SK-N-SH treated with all-trans-retinoic acid at 6 μM for 48 hours (cell line): ENCODE measurements around the gene VSNL1.

Experiments used
- ATAC-seq: fragments of 200-7000 bp; cut with Tn5 transposase; 3 replicates; pipeline ENCODE4 v1.9.1; 2020; ENCODE audit warnings: mild to moderate bottlenecking, moderate library complexity
- ARNTL ChIP-seq: fragments of 450-650 bp; formaldehyde crosslinking; IDR thresholded peaks from 2 replicates; pipeline ENCODE4 v1.5.0; 2020; ENCODE audit warnings: low read depth, mild to moderate bottlenecking, moderate library complexity, borderline replicate concordance
- BACH2 ChIP-seq: fragments of 250-450 bp; sonication (Bioruptor Pico); IDR thresholded peaks from 2 replicates; pipeline ENCODE4 v1.9.0; 2021; ENCODE audit warnings: mild to moderate bottlenecking, borderline replicate concordance
- CREB5 ChIP-seq: fragments of 250-450 bp; sonication (Bioruptor Pico); IDR thresholded peaks from 2 replicates; pipeline ENCODE4 v1.5.1; 2020; ENCODE audit warnings: low read depth, mild to moderate bottlenecking, moderate library complexity
- CSDC2 ChIP-seq: fragments of 250-450 bp; sonication (Bioruptor Pico); IDR thresholded peaks from 2 replicates; pipeline ENCODE4 v1.5.0; 2020; ENCODE audit warnings: mild to moderate bottlenecking, moderate library complexity
- CSRNP3 ChIP-seq: fragments of 250-450 bp; sonication (Bioruptor Pico); IDR thresholded peaks from 2 replicates; pipeline ENCODE4 v1.5.1; 2021; ENCODE audit warnings: mild to moderate bottlenecking, moderate library complexity
- ESRRG ChIP-seq: fragments of 250-450 bp; sonication (Bioruptor Pico); IDR thresholded peaks from 2 replicates; pipeline ENCODE4 v1.6.1; 2021; ENCODE audit warnings: mild to moderate bottlenecking
- GLIS3 ChIP-seq: fragments of 250-450 bp; sonication (Bioruptor Pico); IDR thresholded peaks from 2 replicates; pipeline ENCODE4 v1.5.0; 2020; ENCODE audit warnings: mild to moderate bottlenecking, moderate library complexity
- ISL1 ChIP-seq: fragments of 250-450 bp; sonication (Bioruptor Pico); IDR thresholded peaks from 2 replicates; pipeline ENCODE4 v2.1.2; 2022; ENCODE audit warnings: mild to moderate bottlenecking, moderate library complexity
- OSR1 ChIP-seq: fragments of 250-450 bp; sonication (Bioruptor Pico); IDR thresholded peaks from 2 replicates; pipeline ENCODE4 v1.8.0; 2022; ENCODE audit warnings: moderate library complexity, mild to moderate bottlenecking, inconsistent platforms
- PATZ1 ChIP-seq: fragments of 250-450 bp; sonication (Bioruptor Pico); IDR thresholded peaks from 2 replicates; pipeline ENCODE4 v1.8.0; 2020; ENCODE audit warnings: mild to moderate bottlenecking, moderate library complexity, borderline replicate concordance
- POU6F1 ChIP-seq: fragments of 250-450 bp; sonication (Bioruptor Pico); IDR thresholded peaks from 2 replicates; pipeline ENCODE4 v1.8.0; 2021; ENCODE audit warnings: low read depth, mild to moderate bottlenecking, moderate library complexity, borderline replicate concordance
- PPARA ChIP-seq: fragments of 250-450 bp; sonication (Bioruptor Pico); IDR thresholded peaks from 2 replicates; pipeline ENCODE4 v1.5.0; 2020; ENCODE audit warnings: mild to moderate bottlenecking, borderline replicate concordance
- RARB ChIP-seq: fragments of 250-450 bp; sonication (Bioruptor Pico); IDR thresholded peaks from 2 replicates; pipeline ENCODE4 v1.8.0; 2021; ENCODE audit warnings: mild to moderate bottlenecking, moderate library complexity
- SNAI2 ChIP-seq: fragments of 250-450 bp; sonication (Bioruptor Pico); IDR thresholded peaks from 2 replicates; pipeline ENCODE4 v1.5.0; 2020; ENCODE audit warnings: mild to moderate bottlenecking, moderate library complexity
- TCF4 ChIP-seq: fragments of 250-450 bp; sonication (Bioruptor Pico); IDR thresholded peaks from 2 replicates; pipeline ENCODE4 v1.8.0; 2021; ENCODE audit warnings: mild to moderate bottlenecking, moderate library complexity, borderline replicate concordance
- TOX ChIP-seq: fragments of 250-450 bp; sonication (Bioruptor Pico); IDR thresholded peaks from 2 replicates; pipeline ENCODE4 v1.8.0; 2021; ENCODE audit warnings: mild to moderate bottlenecking, moderate library complexity, borderline replicate concordance
- TSHZ2 ChIP-seq: fragments of 250-450 bp; sonication (Bioruptor Pico); IDR thresholded peaks from 2 replicates; pipeline ENCODE4 v1.5.0; 2020; ENCODE audit warnings: mild to moderate bottlenecking, moderate library complexity
- ZC3H10 ChIP-seq: fragments of 250-450 bp; sonication (Bioruptor Pico); IDR thresholded peaks from 2 replicates; pipeline ENCODE4 v1.5.1; 2021; ENCODE audit warnings: mild to moderate bottlenecking, moderate library complexity
- ZFP3 ChIP-seq: fragments of 250-450 bp; sonication (Bioruptor Pico); IDR thresholded peaks from 2 replicates; pipeline ENCODE4 v1.5.0; 2020; ENCODE audit warnings: mild to moderate bottlenecking, moderate library complexity
- ZNF565 ChIP-seq: fragments of 450-650 bp; formaldehyde crosslinking; conservative IDR thresholded peaks from 2 replicates; pipeline ENCODE4 v1.5.0; 2020; ENCODE audit warnings: low read depth, mild to moderate bottlenecking, moderate library complexity

VSNL1 gene

GRCh38 chr2:17628349-17629261 is 88.1 kb downstream of the VSNL1 start:
- ATAC-seq: no peak
- TF ChIP-seq ISL1 (CRISPR knock-in tag) (no peak), OSR1 (no peak)
- TF ChIP-seq, all 23 proteins: peak for 0

- TF ChIP-seq ZFP3 (CRISPR knock-in tag) (no peak), ISL1 (CRISPR knock-in tag) (no peak), SNAI2 (CRISPR knock-in tag) (no peak), ESRRG (CRISPR knock-in tag) (no peak), CSRNP3 (CRISPR knock-in tag) (no peak), RARB (CRISPR knock-in tag) (no peak), BACH2 (CRISPR knock-in tag) (no peak), TOX (CRISPR knock-in tag) (no peak)
- TF ChIP-seq, all 23 proteins: peak for 0
- no peak for ATAC-seq
Measured at GRCh38 chr2:17630089-17630488, 89.6 kb downstream of the VSNL1 start.

GRCh38 chr2:17634997-17635396 is 94.5 kb downstream of the VSNL1 start:
- ATAC-seq: no peak
- TF ChIP-seq TSHZ2 (CRISPR knock-in tag) (no peak), TCF4 (CRISPR knock-in tag) (no peak), RARB (CRISPR knock-in tag) (no peak), BACH2 (CRISPR knock-in tag) (no peak), CSDC2 (no peak), ESRRG (CRISPR knock-in tag) (no peak), PPARA (CRISPR knock-in tag) (no peak)

GRCh38 chr2:17636257-17636656 is 95.8 kb downstream of the VSNL1 start:
- ATAC-seq: no peak
- TF ChIP-seq ESRRG (CRISPR knock-in tag) (no peak), ZNF565 (CRISPR knock-in tag) (no peak), ZC3H10 (CRISPR knock-in tag) (no peak), PPARA (CRISPR knock-in tag) (no peak), POU6F1 (CRISPR knock-in tag) (no peak), CREB5 (no peak), PATZ1 (no peak), RARB (CRISPR knock-in tag) (no peak), ZFP3 (CRISPR knock-in tag) (no peak), TOX (CRISPR knock-in tag) (no peak), SNAI2 (CRISPR knock-in tag) (no peak), CSRNP3 (CRISPR knock-in tag) (no peak), GLIS3 (CRISPR knock-in tag) (no peak), TCF4 (CRISPR knock-in tag) (no peak), CSDC2 (no peak), ARNTL (CRISPR knock-in tag) (no peak), BACH2 (CRISPR knock-in tag) (no peak)
